Islet precursor cell (in vitro differentiated cells): ENCODE results near the gene CPNE4.

Experiments used
- DNase-seq: peaks from one replicate; pipeline ENCODE4 v3.0.0-alpha.2; 2018

Gene CPNE4

GRCh38 chr3:131868203-131868602 lies 166.6 kb downstream of the CPNE4 start:
- DNase-seq, result no peak

GRCh38 chr3:131856171-131856570 lies 178.6 kb downstream of the CPNE4 start:
- no peak for DNase-seq

- DNase-seq, result no peak
Observed at GRCh38 chr3:131850223-131850622, 184.6 kb downstream of the CPNE4 start.

GRCh38 chr3:131849616-131850015 lies 185.2 kb downstream of the CPNE4 start:
- no peak for DNase-seq

- DNase-seq, result no peak
Observed at GRCh38 chr3:131847966-131848510, 186.8 kb downstream of the CPNE4 start.

GRCh38 chr3:131846296-131846924 lies 188.4 kb downstream of the CPNE4 start:
- no peak for DNase-seq

GRCh38 chr3:131843174-131843573 lies 191.6 kb downstream of the CPNE4 start:
- no peak for DNase-seq

- DNase-seq, result no peak
Observed at GRCh38 chr3:131840156-131840797, 194.5 kb downstream of the CPNE4 start.

- DNase-seq, result no peak
Observed at GRCh38 chr3:131835906-131836305, 198.9 kb downstream of the CPNE4 start.

- no peak for DNase-seq
Observed at GRCh38 chr3:131831608-131832007, 203.2 kb downstream of the CPNE4 start.

- DNase-seq, result no peak
Observed at GRCh38 chr3:131821191-131821762, 213.5 kb downstream of the CPNE4 start.

GRCh38 chr3:131819381-131820055 lies 215.3 kb downstream of the CPNE4 start:
- DNase-seq, result no peak

GRCh38 chr3:131812433-131812832 lies 222.4 kb downstream of the CPNE4 start:
- DNase-seq, result no peak

- no peak for DNase-seq
Observed at GRCh38 chr3:131811481-131811880, 223.3 kb downstream of the CPNE4 start.

GRCh38 chr3:131807822-131808221 lies 227.0 kb downstream of the CPNE4 start:
- DNase-seq, result no peak

- DNase-seq, result no peak
Observed at GRCh38 chr3:131806736-131807135, 228.1 kb downstream of the CPNE4 start.

GRCh38 chr3:131804565-131805133 lies 230.2 kb downstream of the CPNE4 start:
- DNase-seq, result no peak

- DNase-seq, result no peak
Observed at GRCh38 chr3:131803113-131803512, 231.7 kb downstream of the CPNE4 start.

- no peak for DNase-seq
Observed at GRCh38 chr3:131802029-131802428, 232.8 kb downstream of the CPNE4 start.

- DNase-seq, result no peak
Observed at GRCh38 chr3:131801566-131801965, 233.2 kb downstream of the CPNE4 start.

- no peak for DNase-seq
Observed at GRCh38 chr3:131797776-131798175, 237.0 kb downstream of the CPNE4 start.

GRCh38 chr3:131796558-131797198 lies 238.1 kb downstream of the CPNE4 start:
- DNase-seq, result no peak

GRCh38 chr3:131796111-131796510 lies 238.7 kb downstream of the CPNE4 start:
- no peak for DNase-seq
